Muscle of leg (tissue), 11 donors: ENCODE measurements around the gene GLIS2. TPM values are rescaled to one million over a fixed set of nuclear protein-coding genes. Genes with fewer than 3 reads are reported as not detected.
"Not testable (repeated sequence)": the region's sequence is repeated elsewhere in the genome, so short reads cannot be mapped to it uniquely, and the experiment has no call there.

Experiments used
- DNase-seq: peaks from one replicate; pipeline ENCODE4 v3.0.0; 2013
- H3K27ac ChIP-seq: one replicate; pipeline ENCODE4 v1.5.1; 2013; ENCODE audit warnings: mild to moderate bottlenecking, low read length, control low read depth
- H3K27me3 ChIP-seq: one replicate; pipeline ENCODE4 v1.6.1; 2013; ENCODE audit warnings: low read length; ENCODE audit not compliant: control insufficient read depth, insufficient read depth
- H3K36me3 ChIP-seq: one replicate; pipeline ENCODE4 v1.6.1; 2013; ENCODE audit warnings: low read length; ENCODE audit not compliant: control insufficient read depth, insufficient read depth
- H3K4me1 ChIP-seq: one replicate; pipeline ENCODE4 v1.6.1; 2013; ENCODE audit warnings: low read length; ENCODE audit not compliant: control insufficient read depth, insufficient read depth
- H3K4me3 ChIP-seq: one replicate; pipeline ENCODE4 v1.5.1; 2013; ENCODE audit warnings: low read length, control low read depth
- H3K9me3 ChIP-seq: replicated peaks from 2 replicates; pipeline ENCODE4 v1.6.1; 2013; ENCODE audit warnings: low read depth, low read length; ENCODE audit not compliant: control insufficient read depth
- WGBS: methylation state at CpG from one replicate; pipeline ENCODE4 v1.1.5; 2013; ENCODE audit warnings: missing lambda C conversion rate; ENCODE audit not compliant: insufficient coverage; 5-methylcytosine and 5-hydroxymethylcytosine counted together
- polyA plus RNA-seq, 8 donors: library from polyadenylated mRNA; unstranded; fragments of 120-200 nt; gene quantifications; one replicate each; pipeline versions ENCODE4 v1.2.1 to v1.2.3, GENCODE V29; 2013; ENCODE audit warnings: inconsistent platforms in 1 of 8, low replicate concordance in 1 of 8; ENCODE audit not compliant: insufficient read length in 8 of 8, insufficient read depth in 1 of 8
- total RNA-seq: library from RNA; stranded (reverse); fragments of 120-200 nt; gene quantifications from one replicate; pipeline ENCODE4 v1.2.4, GENCODE V29; 2013

Gene GLIS2
- total and polyA plus RNA-seq, 9 donors: 6.5 to 30.1 (median 25.5) TPM

GRCh38 chr16:4327386-4328045 lies 11.6 kb downstream of the GLIS2 start:
- peak overlapping the region; percentile 43 for H3K4me3 ChIP-seq
- DNase-seq: no peak
- peak overlapping the region; percentile 91 for H3K27ac ChIP-seq
- 3% methylated on average over 35 of the region's 57 CpGs for WGBS
- peaks cover 7% of the 10 kb centered on the region for H3K36me3 ChIP-seq
- no peaks in the 10 kb centered on the region for H3K9me3 ChIP-seq
- H3K4me1 ChIP-seq: peaks cover 73% of the 10 kb centered on the region
- H3K27me3 ChIP-seq: no peaks in the 10 kb centered on the region

DNA sequence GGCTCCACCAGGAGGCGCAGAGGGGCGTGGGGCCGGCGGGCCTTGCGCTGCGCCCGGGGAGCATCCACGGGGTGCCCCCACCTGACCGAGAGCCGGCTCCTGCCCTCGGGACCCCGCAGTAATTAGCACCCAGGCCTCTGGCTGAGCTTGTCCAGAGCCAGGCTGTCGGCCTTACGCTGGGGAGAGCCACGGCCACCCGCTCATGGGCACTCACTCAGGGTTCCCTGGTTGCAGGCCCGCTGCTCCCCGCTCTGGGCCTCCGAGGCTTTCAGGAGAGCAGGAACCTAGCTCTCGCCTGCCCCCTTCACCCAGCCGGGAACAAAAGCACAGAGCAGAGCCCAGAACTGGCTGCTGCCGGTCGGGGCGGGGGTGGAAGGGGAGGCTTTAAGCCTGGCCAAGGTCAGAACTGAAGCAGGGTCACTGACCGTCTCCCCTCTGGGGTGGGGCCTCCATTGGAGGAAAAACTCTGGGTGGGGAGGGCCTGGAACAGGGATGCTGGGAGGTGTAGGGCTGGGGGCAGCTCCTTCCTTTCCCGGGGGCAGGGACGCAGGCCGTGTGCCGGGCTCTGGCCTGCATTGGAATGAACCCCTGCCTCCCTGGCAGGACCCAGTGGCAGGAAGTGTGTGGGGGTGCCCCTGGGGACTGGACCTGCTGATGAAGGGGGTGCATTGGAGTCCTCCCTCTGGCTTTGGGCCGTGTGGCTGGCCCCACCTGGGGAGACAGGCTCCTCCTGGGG lies 12.3 kb downstream of the GLIS2 start:
- peak; percentile 90 for DNase-seq
- no peaks in the 10 kb centered on the region for H3K9me3 ChIP-seq
- H3K27ac ChIP-seq: peak overlapping the region; percentile 91
- H3K36me3 ChIP-seq: peaks cover 14% of the 10 kb centered on the region
- H3K4me3 ChIP-seq: peak overlapping the region; percentile 43
- WGBS: 1% methylated on average over 24 of the region's 30 CpGs
- peaks cover 66% of the 10 kb centered on the region for H3K4me1 ChIP-seq
- no peaks in the 10 kb centered on the region for H3K27me3 ChIP-seq

GRCh38 chr16:4328782-4329775 lies 13.2 kb downstream of the GLIS2 start:
- no peaks in the 10 kb centered on the region for H3K27me3 ChIP-seq
- H3K36me3 ChIP-seq: peaks cover 20% of the 10 kb centered on the region
- peak overlapping the region; percentile 91 for H3K27ac ChIP-seq
- H3K4me1 ChIP-seq: peaks cover 57% of the 10 kb centered on the region
- WGBS: 40% methylated on average over 10 of the region's 17 CpGs
- DNase-seq: peak; percentile 71
- no peaks in the 10 kb centered on the region for H3K9me3 ChIP-seq
- no peak overlapping the region for H3K4me3 ChIP-seq

GRCh38 chr16:4330277-4330874 lies 14.5 kb downstream of the GLIS2 start:
- H3K9me3 ChIP-seq: no peaks in the 10 kb centered on the region
- WGBS: 51% methylated on average over 13 of the region's 14 CpGs
- peak; percentile 72 for DNase-seq
- peaks cover 46% of the 10 kb centered on the region for H3K4me1 ChIP-seq
- H3K36me3 ChIP-seq: peaks cover 31% of the 10 kb centered on the region
- H3K27ac ChIP-seq: no peak overlapping the region
- H3K4me3 ChIP-seq: no peak overlapping the region
- no peaks in the 10 kb centered on the region for H3K27me3 ChIP-seq

- no peak overlapping the region for H3K4me3 ChIP-seq
- no peaks in the 10 kb centered on the region for H3K9me3 ChIP-seq
- H3K27ac ChIP-seq: no peak overlapping the region
- H3K36me3 ChIP-seq: peaks cover 44% of the 10 kb centered on the region
- peaks cover 33% of the 10 kb centered on the region for H3K4me1 ChIP-seq
- H3K27me3 ChIP-seq: no peaks in the 10 kb centered on the region
- DNase-seq: no peak
- 76% methylated on average over 6 of the region's 14 CpGs for WGBS
Observed at GRCh38 chr16:4332083-4332482, 16.2 kb downstream of the GLIS2 start.

DNA sequence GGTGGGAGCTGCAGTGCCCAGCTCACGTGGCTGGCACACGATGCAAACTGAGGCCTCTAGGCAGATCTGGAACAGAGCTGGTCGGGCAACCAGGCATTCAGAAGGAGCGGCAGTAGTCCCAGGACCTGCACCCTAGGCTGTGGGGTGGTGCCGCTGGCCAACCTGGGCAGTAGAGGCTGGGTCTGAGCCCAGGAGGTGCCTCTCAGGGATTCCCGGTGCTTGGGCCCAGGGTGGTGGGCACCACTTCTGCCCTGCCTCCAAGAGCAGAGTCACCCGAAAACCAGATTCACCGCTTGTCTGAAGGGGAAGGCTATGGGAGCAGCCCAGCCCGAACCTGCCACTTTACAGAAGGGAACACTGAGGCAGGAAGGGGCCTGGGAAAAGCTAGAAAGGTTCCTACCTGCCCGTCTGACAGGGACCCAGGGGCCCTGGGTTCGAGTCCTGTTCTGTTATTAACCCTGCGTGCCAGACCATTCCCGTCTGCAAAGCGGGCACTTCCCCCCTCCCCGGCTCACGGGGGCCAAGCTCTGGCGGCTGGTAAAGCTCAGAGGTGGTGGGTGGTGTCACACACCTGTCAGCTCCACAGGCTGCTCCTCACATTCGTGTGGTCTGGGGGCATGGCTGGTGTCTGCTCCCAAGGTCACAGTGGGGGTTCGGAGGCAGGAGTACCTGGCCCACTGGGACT lies 16.9 kb downstream of the GLIS2 start:
- Histone ChIP-seq H3K4me1 (peaks cover 29% of the 10 kb centered on the region), H3K9me3 (no peaks in the 10 kb centered on the region), H3K27me3 (no peaks in the 10 kb centered on the region), H3K36me3 (peaks cover 50% of the 10 kb centered on the region), H3K27ac (no peak overlapping the region), H3K4me3 (no peak overlapping the region)
- DNase-seq: no peak
- 84% methylated on average over 19 of the region's 19 CpGs for WGBS

- no peak overlapping the region for H3K27ac ChIP-seq
- no peaks in the 10 kb centered on the region for H3K9me3 ChIP-seq
- H3K4me3 ChIP-seq: no peak overlapping the region
- peaks cover 55% of the 10 kb centered on the region for H3K36me3 ChIP-seq
- no peak for DNase-seq
- H3K4me1 ChIP-seq: peaks cover 24% of the 10 kb centered on the region
- no peaks in the 10 kb centered on the region for H3K27me3 ChIP-seq
- 62% methylated on average over 9 of the region's 9 CpGs for WGBS
Observed at GRCh38 chr16:4333308-4333638, 17.4 kb downstream of the GLIS2 start.

- not testable (repeated sequence) for DNase-seq, H3K27ac ChIP-seq, H3K27me3 ChIP-seq, H3K4me3 ChIP-seq, H3K9me3 ChIP-seq
- peaks cover 23% of the 10 kb centered on the region for H3K4me1 ChIP-seq
- peaks cover 59% of the 10 kb centered on the region for H3K36me3 ChIP-seq
- WGBS: 93% methylated on average over 7 of the region's 9 CpGs
Observed at GRCh38 chr16:4333714-4334113, 17.8 kb downstream of the GLIS2 start.

- no peak overlapping the region for H3K27ac ChIP-seq
- no peak overlapping the region for H3K4me3 ChIP-seq
- peaks cover 71% of the 10 kb centered on the region for H3K36me3 ChIP-seq
- peaks cover 22% of the 10 kb centered on the region for H3K4me1 ChIP-seq
- WGBS: 85% methylated on average over 26 of the region's 32 CpGs
- no peaks in the 10 kb centered on the region for H3K9me3 ChIP-seq
- DNase-seq: no peak
- H3K27me3 ChIP-seq: no peaks in the 10 kb centered on the region
Observed at GRCh38 chr16:4334724-4335495, 19.0 kb downstream of the GLIS2 start.
